NCI-H82 (cell line): ENCODE measurements around the gene SLC6A9.
A peak's percentile ranks its signal among the peaks of the same experiment; 100 is the strongest.

Experiments used
- DNase-seq: peaks from one replicate; lab custom pipeline; 2025; lab: John Stamatoyannopoulos, UW

SLC6A9 gene

GRCh38 chr1:43969746-43970466 is 61.4 kb downstream of the SLC6A9 start, which contains the start of gene DPH2:
TSS of gene DPH2 (plus strand) at chr1:43970010. CDS start at chr1:43970176, 166 bp downstream.
- peak; percentile 99 for DNase-seq

- no peak for DNase-seq
Observed at GRCh38 chr1:43969416-43969745, 61.9 kb downstream of the SLC6A9 start.

- no peak for DNase-seq
Observed at GRCh38 chr1:43968348-43968948, 62.8 kb downstream of the SLC6A9 start.

- no peak for DNase-seq
Observed at GRCh38 chr1:43965316-43965715, 65.9 kb downstream of the SLC6A9 start.

GRCh38 chr1:43963890-43964289 is 67.4 kb downstream of the SLC6A9 start:
- no peak for DNase-seq

GRCh38 chr1:43963006-43963405 is 68.3 kb downstream of the SLC6A9 start:
- no peak for DNase-seq

- no peak for DNase-seq
Observed at GRCh38 chr1:43962324-43962723, 68.9 kb downstream of the SLC6A9 start.

GRCh38 chr1:43961692-43962091 is 69.6 kb downstream of the SLC6A9 start:
- DNase-seq = no peak

GRCh38 chr1:43960798-43961197 is 70.5 kb downstream of the SLC6A9 start:
- no peak for DNase-seq

GRCh38 chr1:43958351-43959255 is 72.7 kb downstream of the SLC6A9 start:
- no peak for DNase-seq

GRCh38 chr1:43957407-43958040 is 73.7 kb downstream of the SLC6A9 start:
- DNase-seq = no peak

GRCh38 chr1:43956234-43956633 is 75.0 kb downstream of the SLC6A9 start:
- DNase-seq = no peak

GRCh38 chr1:43954036-43954435 is 77.2 kb downstream of the SLC6A9 start:
- no peak for DNase-seq

- DNase-seq = peak; percentile 41
Observed at GRCh38 chr1:43953361-43953760, 77.9 kb downstream of the SLC6A9 start.

- DNase-seq = peak; percentile 99
Observed at GRCh38 chr1:43952731-43953346, 78.4 kb downstream of the SLC6A9 start.

GRCh38 chr1:43951021-43951985 is 80.0 kb downstream of the SLC6A9 start:
- DNase-seq = peak; percentile 53

- no peak for DNase-seq
Observed at GRCh38 chr1:43949678-43950077, 81.6 kb downstream of the SLC6A9 start.

GRCh38 chr1:43947874-43948437 is 83.3 kb downstream of the SLC6A9 start:
- no peak for DNase-seq

- peak; percentile 57 for DNase-seq
Observed at GRCh38 chr1:43947061-43947873, 84.0 kb downstream of the SLC6A9 start.
